Activated naive CD8-positive, alpha-beta T cell treated with anti-CD3 and anti-CD28 coated beads, Interleukin-2, amount 50 U/mL, for 24 hours (primary cell): ENCODE measurements around the gene S100A12.
"Not testable (repeated sequence)": the region's sequence is repeated elsewhere in the genome, so short reads cannot be mapped to it uniquely, and the experiment has no call there.

Source experiments
- ATAC-seq: fragments of 150-1000 bp; cut with Tn5 transposase; one replicate; pipeline ENCODE4 v1.10.0; 2021
- DNase-seq: peaks from one replicate; pipeline ENCODE4 v3.0.0; 2021
- H3K27ac Mint-ChIP-seq: one replicate; pipeline ENCODE4 v1.8.0; 2021; ENCODE audit warnings: mild to moderate bottlenecking, mixed read lengths
- H3K27me3 Mint-ChIP-seq: one replicate; pipeline ENCODE4 v1.8.0; 2021; ENCODE audit warnings: mixed read lengths
- H3K36me3 Mint-ChIP-seq: one replicate; pipeline ENCODE4 v1.8.0; 2021; ENCODE audit warnings: low read depth, mixed read lengths
- H3K4me1 Mint-ChIP-seq: one replicate; pipeline ENCODE4 v1.8.0; 2021; ENCODE audit warnings: mixed read lengths
- H3K4me3 Mint-ChIP-seq: one replicate; pipeline ENCODE4 v1.8.0; 2021; ENCODE audit warnings: mild to moderate bottlenecking, moderate library complexity, mixed read lengths
- H3K9me3 Mint-ChIP-seq: one replicate; pipeline ENCODE4 v1.8.0; 2021; ENCODE audit warnings: mixed read lengths

Gene S100A12

GRCh38 chr1:153355445-153356071 lies 19.9 kb downstream of the S100A12 start:
- ATAC-seq (peak; percentile 75), DNase-seq (peak; percentile 48)
- Mint-ChIP-seq H3K27me3 (peaks cover 13% of the 10 kb centered on the region), H3K4me3 (no peak overlapping the region), H3K36me3 (no peaks in the 10 kb centered on the region), H3K4me1 (peaks cover 6% of the 10 kb centered on the region), H3K27ac (no peak overlapping the region), H3K9me3 (no peaks in the 10 kb centered on the region)

DNA sequence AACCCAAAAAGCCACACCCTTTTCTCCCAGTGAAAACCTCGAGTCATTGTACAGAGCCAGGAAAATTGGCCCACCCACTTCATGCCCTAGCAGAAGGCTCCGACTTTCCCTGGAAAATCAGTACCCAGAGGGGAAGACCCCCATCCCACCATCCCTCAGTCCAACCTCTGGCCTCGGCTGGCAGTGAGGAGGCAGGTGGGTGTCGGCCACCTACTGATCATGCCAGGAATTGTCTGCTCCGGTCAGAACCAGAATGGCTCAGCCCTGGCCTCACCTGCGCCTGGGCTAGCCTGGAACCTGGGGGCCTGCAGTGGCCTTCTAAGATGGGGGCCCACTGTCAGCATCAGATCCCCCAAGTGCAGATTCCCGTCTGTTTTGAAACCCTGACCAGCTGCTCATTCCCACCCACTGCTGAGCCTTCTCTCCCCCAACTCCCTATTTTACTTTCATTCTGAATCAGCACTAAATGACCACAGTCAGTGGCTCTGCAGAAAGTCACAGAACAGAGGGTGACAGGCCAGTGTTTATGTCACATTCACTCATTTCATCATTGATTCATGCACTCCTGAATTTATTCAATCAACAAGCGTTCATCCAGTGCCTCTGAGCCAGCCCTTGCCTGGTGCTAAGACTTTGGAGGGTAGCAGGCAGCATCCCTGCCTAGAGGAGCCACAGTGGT lies 20.8 kb downstream of the S100A12 start:
- DNase-seq (no peak), ATAC-seq (no peak)
- Mint-ChIP-seq H3K36me3 (no peaks in the 10 kb centered on the region), H3K9me3 (no peaks in the 10 kb centered on the region), H3K27ac (no peak overlapping the region), H3K4me3 (no peak overlapping the region), H3K27me3 (peaks cover 15% of the 10 kb centered on the region), H3K4me1 (peaks cover 6% of the 10 kb centered on the region)

GRCh38 chr1:153353226-153353947 lies 22.0 kb downstream of the S100A12 start:
- peaks cover 21% of the 10 kb centered on the region for H3K27me3 Mint-ChIP-seq
- no peak overlapping the region for H3K4me3 Mint-ChIP-seq
- no peaks in the 10 kb centered on the region for H3K9me3 Mint-ChIP-seq
- H3K27ac Mint-ChIP-seq: no peak overlapping the region
- DNase-seq (no peak), ATAC-seq (no peak)
- no peaks in the 10 kb centered on the region for H3K36me3 Mint-ChIP-seq
- H3K4me1 Mint-ChIP-seq: peaks cover 6% of the 10 kb centered on the region

- no peaks in the 10 kb centered on the region for H3K36me3 Mint-ChIP-seq
- peak; percentile 67 for DNase-seq
- no peak overlapping the region for H3K27ac Mint-ChIP-seq
- no peaks in the 10 kb centered on the region for H3K9me3 Mint-ChIP-seq
- no peak for ATAC-seq
- H3K4me3 Mint-ChIP-seq: no peak overlapping the region
- no peaks in the 10 kb centered on the region for H3K4me1 Mint-ChIP-seq
- H3K27me3 Mint-ChIP-seq: peaks cover 25% of the 10 kb centered on the region
Measured at GRCh38 chr1:153352523-153352922, 22.9 kb downstream of the S100A12 start.

- peaks cover 13% of the 10 kb centered on the region for H3K4me1 Mint-ChIP-seq
- ATAC-seq: no peak
Measured at GRCh38 chr1:153350321-153350957, 25.0 kb downstream of the S100A12 start.

DNA sequence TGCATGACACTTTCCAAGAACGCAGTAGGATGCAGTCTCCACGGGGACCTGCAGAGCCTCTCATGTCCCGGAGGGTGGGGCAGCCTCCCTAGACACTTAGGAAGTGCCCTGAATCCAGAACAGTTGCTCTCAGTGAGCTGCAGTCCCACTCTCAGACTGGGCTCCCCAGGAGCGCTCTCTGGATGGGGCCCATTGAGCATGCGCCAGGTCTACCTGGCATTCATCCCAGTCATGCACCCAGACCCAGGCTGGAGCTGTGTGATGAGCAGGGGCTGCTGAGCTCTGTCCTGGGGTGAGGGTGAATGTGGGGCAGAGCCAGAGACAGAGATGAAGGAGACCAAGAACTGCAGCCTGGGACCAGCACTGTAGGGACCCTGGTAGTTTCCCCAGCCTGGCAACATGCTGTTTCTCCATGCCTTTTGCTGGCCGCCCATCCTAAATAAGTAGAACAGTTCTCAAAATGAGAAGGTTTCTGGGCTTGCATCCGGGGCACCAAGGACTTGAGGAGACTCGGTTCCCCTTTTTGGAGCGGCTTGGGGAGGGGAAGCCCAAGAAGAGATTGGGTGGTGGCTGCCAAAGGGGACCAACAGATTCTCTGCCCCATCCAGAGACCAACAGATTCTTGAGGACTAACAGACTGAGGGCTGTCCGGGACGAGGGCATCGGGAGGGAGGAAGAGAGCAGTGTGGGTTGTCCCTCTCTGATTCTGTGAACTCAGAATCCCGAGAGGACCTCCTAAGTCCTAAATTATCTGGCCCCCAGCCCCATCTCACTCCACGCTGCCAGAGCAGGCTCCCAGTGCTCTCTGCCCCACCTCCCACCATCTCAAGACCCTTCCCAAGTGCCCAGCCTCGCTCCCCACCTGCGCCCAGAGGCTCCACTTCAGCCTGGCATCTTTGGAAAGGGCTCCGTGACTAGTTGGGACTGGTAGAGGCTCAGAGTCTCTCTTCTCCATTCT lies 25.8 kb downstream of the S100A12 start:
- peaks cover 27% of the 10 kb centered on the region for H3K27me3 Mint-ChIP-seq
- no peaks in the 10 kb centered on the region for H3K9me3 Mint-ChIP-seq
- DNase-seq (no peak), ATAC-seq (no peak)
- H3K27ac Mint-ChIP-seq: no peak overlapping the region
- H3K36me3 Mint-ChIP-seq: no peaks in the 10 kb centered on the region
- no peak overlapping the region for H3K4me3 Mint-ChIP-seq
- peaks cover 20% of the 10 kb centered on the region for H3K4me1 Mint-ChIP-seq

More at GRCh38 chr1:153350321-153350957, 25.0 kb downstream of the S100A12 start:
- Mint-ChIP-seq H3K27me3 (peaks cover 27% of the 10 kb centered on the region), H3K4me3 (no peak overlapping the region), H3K27ac (no peak overlapping the region), H3K36me3 (no peaks in the 10 kb centered on the region), H3K9me3 (no peaks in the 10 kb centered on the region)
- no peak for DNase-seq

- ATAC-seq (no peak), DNase-seq (no peak)
- Mint-ChIP-seq H3K27ac (no peak within 1 kb of the TSS), H3K9me3 (no peaks in the 10 kb centered on the region), H3K36me3 (no peaks in the 10 kb centered on the region), H3K4me1 (peaks cover 22% of the 10 kb centered on the region), H3K4me3 (no peak within 1 kb of the TSS), H3K27me3 (peaks cover 29% of the 10 kb centered on the region)
Measured at GRCh38 chr1:153348511-153349362, 26.7 kb downstream of the S100A12 start, which contains the start of gene PGLYRP4. Gene PGLYRP4 (minus strand): TSS chr1:153348841. CDS start chr1:153347932, 909 bp downstream.

- no peak for DNase-seq
- Mint-ChIP-seq H3K9me3 (no peaks in the 10 kb centered on the region), H3K36me3 (no peaks in the 10 kb centered on the region), H3K27ac (no peak overlapping the region), H3K4me1 (peaks cover 25% of the 10 kb centered on the region), H3K27me3 (peaks cover 24% of the 10 kb centered on the region), H3K4me3 (no peak overlapping the region)
- ATAC-seq: no peak
Measured at GRCh38 chr1:153347856-153348255, 27.6 kb downstream of the S100A12 start.

DNA sequence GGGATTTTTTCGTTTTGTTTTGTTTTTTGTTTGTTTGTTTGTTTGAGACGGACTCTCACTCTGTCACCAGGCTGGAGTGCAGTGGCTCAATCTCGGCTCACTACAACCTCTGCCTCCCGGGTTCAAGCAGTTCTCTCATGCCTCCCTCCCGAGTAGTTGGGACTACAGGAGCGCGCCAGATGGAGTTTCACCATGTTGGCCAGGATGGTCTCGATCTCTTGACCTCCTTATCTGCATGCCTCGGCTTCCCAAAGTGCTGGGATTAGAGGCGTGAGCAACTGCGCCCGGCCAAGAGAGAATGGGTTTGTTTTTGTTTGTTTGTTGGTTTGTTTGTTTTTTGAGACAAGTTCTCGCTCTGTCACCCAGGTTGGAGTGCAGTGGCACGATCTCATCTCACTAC lies 28.4 kb downstream of the S100A12 start:
- H3K27ac Mint-ChIP-seq: not testable (repeated sequence)

DNA sequence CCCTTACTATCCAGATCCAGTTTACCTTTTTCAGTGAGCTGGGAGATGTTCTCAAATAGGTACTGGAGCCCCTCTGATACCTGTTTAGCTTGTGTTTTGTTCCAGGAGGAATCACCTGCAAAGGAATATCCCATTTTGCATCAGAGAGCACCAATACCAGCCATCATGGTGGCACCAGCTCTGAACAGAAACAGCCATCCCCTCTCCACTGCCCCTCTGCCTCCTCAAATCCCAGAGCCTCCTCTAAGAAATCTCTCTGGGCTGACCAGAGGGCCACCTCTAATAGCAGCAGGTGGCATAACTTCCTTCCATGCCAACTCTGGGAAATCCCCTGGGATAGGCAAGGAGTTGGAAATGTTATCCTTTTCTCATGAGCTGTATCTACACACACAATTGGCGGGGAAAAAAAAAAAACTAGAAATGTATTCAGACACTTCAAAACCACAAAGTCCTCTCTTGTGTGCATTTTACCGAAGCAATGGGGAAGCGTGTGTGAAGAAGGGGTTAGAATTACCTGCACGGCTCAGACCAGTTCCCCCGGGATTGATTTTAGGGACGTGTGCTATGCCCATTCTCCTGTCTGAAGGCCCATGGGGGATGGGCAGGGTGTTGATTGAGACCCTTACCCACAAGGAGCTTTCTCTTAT lies 29.2 kb downstream of the S100A12 start:
- Mint-ChIP-seq H3K4me3 (no peak overlapping the region), H3K4me1 (peaks cover 25% of the 10 kb centered on the region), H3K36me3 (no peaks in the 10 kb centered on the region), H3K9me3 (no peaks in the 10 kb centered on the region), H3K27me3 (peaks cover 27% of the 10 kb centered on the region), H3K27ac (no peak overlapping the region)
- DNase-seq (no peak), ATAC-seq (no peak)

More for the DNA sequence above, 28.4 kb downstream of the S100A12 start:
- Mint-ChIP-seq H3K27me3 (peaks cover 27% of the 10 kb centered on the region), H3K4me1 (peaks cover 25% of the 10 kb centered on the region)
- H3K9me3 Mint-ChIP-seq, ATAC-seq, DNase-seq, H3K36me3 Mint-ChIP-seq, H3K4me3 Mint-ChIP-seq: not testable (repeated sequence)

DNA sequence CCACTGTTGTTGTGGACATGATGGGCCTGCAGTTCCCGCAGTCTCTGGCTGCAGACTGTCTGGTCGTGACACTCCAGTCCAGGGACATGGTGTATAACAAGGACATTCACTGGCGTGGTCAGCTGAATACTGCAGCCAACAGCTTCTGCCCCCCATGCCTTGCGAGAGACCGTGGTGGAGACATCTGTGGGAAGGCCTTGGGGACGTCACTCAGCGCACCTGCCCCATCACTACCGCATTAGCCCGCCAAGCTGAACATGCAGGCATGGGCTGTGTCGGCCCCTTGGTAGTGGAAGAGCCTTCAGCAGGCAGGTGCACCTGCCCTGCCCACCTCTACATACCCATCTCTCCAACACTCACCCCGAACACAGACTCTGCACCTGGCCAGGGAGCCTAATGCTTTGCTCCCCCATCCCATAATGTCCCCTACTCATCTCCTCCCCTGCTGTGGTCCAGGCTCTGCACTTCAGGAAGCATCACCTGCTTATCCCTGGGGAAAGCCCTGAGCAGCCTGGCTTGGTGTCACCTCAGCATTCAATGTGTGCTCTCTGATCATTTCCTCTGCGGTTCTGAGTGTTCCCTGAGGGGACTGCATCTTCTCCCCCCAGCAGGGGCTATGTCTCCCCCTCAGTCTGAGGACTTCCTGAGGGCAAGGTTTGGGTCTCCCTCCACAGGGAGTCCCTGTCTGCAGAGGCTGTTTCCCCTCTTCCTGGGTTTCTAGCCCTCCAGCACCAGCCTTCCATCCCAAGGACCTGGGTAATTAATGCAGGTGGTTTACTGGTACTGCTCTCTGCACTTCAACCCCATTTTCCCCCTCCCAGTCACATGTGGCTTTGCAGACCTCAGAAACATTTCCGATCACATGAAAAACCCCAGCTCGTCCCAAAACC lies 30.0 kb downstream of the S100A12 start:
- peak; percentile 55 for ATAC-seq
- H3K4me3 Mint-ChIP-seq: no peak overlapping the region

DNA sequence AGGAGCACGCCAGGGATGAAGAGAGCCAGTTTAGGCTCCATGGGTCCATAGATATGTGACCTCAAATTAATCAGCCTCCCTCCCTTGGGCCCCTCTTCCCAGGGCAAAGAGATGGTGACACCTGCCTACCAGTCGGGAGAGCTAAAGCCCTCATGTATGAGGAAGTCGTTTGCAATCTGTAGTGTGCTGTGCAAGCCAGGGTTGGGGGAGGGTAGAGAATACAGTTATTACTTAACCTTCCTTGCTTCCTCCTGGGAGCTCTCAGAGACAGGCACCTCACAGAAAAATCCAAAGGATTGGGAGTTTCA lies 30.7 kb downstream of the S100A12 start:
- Mint-ChIP-seq H3K4me3 (no peak overlapping the region), H3K9me3 (no peaks in the 10 kb centered on the region), H3K27me3 (peaks cover 21% of the 10 kb centered on the region), H3K27ac (no peak overlapping the region), H3K36me3 (no peaks in the 10 kb centered on the region), H3K4me1 (peaks cover 30% of the 10 kb centered on the region)
- ATAC-seq (no peak), DNase-seq (no peak)

More for the DNA sequence above, 30.0 kb downstream of the S100A12 start:
- Mint-ChIP-seq H3K36me3 (no peaks in the 10 kb centered on the region), H3K4me1 (peaks cover 25% of the 10 kb centered on the region), H3K27ac (no peak overlapping the region), H3K27me3 (peaks cover 22% of the 10 kb centered on the region), H3K9me3 (no peaks in the 10 kb centered on the region)
- no peak for DNase-seq
